GM19463 (cell line): ENCODE results near the gene REM2.

Source experiments
- ATAC-seq: cut with Tn5 transposase; IDR thresholded peaks from one replicate; pipeline ENCODE4 v1.9.1; 2021; ENCODE audit warnings: mild to moderate bottlenecking, moderate library complexity; ENCODE audit not compliant: unreplicated experiment

Gene REM2

DNA sequence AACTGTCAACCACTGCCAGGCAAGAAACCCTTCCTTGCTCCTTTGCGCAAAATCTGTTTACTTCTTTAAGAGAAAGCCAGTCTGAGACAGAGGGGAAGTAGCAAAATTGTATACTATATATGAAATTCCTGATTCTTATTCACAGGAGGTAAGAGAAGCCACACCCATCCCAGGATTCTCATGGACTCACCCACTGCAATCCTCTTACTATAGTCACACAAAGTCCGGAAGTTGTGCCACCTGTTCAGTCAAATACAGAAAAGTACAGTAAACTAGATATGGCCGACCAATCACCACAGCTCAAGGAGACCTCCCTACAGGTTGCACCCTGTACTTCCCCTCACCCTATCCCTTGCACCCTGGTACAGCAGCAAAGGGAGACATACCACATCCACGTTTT lies 43.3 kb downstream of the REM2 start:
- no peak for ATAC-seq

DNA sequence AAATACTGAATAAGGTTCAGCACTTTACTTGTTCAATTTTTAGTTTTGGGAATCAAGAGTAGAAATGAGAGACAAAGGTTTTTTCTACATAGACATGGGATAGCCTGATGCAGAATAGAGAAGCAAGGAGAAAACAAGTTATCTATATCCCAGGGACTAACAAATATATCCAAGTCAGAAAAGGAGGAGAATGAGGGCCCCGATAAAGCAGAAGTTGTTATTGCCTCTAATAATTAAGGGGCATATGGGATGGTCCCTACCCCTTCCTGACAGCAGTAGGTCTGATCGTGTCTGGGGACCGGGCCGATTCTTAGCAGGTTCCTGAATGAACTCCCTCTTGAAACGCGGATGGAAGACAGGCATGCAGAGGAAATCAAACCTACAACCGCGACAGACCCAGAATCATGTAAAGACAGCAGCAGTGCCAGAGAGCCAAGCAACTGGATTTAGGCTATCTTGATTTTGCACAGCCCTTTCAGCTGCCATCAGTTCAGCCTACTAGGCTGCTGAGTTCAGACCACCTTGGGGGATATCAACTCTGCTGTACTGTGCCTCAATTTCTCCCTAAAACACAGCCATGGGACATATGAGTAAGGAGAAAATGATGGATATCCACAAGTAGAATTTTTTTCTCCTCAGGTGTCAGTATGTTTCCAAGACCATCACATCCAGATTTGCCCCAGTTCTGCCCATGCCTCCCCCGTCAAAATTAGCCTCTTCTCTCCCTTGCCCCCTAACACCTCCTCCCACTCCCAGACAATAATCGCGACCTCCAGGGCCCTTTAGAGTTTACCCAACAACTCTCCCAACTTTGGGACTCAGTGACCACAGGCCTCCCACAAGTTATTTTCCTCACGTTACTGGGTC lies 45.4 kb downstream of the REM2 start:
- ATAC-seq = no peak

DNA sequence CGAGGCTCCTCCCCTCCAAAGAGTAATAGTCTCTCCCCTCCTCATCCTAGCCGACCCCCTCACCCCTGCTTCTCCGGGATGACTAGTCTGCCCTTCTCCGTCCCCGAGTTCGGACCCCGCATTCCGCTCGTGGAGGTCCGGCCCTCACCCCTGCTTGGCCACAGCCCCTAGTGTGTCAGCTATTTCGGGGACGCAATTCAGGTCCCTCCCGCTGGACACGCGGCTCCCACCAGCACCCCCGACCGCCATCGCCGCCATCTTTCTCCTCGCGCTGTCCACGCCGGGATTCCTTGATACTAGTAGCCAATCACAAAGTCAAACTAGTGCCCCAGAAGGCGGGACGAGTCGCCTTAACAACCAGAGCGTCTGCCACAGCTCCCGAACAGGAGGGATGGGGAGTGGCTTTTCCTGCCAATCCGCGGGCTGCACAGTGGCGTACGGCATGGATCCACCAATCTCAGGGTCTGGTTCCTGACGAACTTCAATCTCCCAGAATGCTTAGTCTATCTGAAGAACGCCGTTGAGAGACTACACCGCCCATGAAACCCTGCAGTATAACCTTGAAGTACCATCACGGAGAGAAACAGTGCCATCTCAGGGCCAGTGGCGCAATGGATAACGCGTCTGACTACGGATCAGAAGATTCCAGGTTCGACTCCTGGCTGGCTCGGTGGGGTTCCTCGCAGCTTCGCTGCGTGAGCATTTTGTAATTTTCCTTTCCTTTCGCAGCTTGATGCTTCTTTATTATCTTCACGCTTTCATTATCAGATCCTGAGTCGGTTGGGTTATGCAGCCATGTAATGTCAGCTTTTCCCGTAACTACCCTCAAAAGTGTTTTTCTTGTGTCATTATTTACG lies 46.3 kb downstream of the REM2 start, which contains the start of gene PRMT5:
PRMT5 (minus strand) TSS at position 273 of the 857 bp plus-strand sequence; CDS start at position 258, 15 bp downstream.
- peak; percentile 93 for ATAC-seq

DNA sequence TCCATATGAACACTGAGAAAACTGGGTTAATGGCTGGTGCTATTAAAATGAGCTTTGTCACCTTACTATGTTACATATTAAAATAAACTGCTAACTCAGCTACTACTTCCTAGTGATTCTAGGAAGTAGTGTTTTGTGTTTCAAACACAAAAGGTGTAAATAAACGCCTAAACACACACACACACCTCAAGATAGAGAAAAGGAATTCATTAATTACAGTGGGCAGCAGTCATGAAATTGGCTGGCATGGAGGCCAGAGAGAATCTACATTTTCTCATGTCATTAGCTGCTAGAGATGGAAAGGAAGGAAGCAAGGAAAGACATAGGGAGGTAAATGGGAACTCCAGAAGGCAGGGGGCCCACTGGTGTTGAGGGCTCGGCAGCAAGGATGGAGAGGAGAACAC lies 46.9 kb downstream of the REM2 start:
- peak; percentile 1 for ATAC-seq

DNA sequence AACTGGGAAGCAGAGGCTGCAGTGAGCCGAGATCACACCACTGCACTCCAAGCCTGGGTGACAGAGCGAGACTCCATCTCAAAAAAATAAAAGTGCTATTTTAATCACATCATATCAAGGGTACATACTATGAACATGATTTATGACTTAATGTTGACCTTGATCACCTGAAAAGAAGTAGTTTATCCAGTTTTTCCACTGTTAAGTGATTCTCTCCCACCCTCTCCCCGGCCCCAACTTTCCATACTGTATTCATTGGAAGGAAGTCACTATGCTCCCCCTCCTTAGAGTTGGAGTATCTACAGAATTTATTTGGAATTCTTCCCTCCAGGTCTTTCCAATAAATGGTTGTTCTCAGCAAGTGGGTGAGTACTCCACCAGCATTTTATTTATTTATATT lies 49.1 kb downstream of the REM2 start:
- no peak for ATAC-seq

DNA sequence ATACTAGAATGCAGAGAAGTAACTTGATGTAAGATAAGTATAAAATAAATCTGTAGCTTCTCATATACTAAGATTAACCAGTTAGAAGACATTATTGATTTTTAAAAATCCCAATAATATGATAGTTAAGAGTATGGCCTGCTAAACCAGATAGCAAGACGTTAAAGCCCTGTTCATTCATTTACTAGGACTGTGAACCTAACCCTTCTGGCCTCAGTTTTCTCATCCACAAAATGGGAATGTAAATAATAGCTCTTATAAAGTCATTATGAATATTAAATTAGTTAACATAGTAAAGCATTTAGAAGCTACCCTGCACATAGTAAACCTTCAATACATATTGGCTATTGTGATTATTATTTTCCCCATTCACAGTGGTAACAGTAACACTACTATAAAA lies 52.1 kb downstream of the REM2 start:
- ATAC-seq = no peak
